Activated gamma-delta T cell treated with anti-CD3 and anti-CD28 coated beads, Interleukin-2, amount 50 U/mL, for 16 hours (primary cell): Measurements from ENCODE around the gene LCNL1.

Source experiments
- DNase-seq: peaks from one replicate; pipeline ENCODE4 v3.0.0-alpha.2; 2020; ENCODE audit warnings: low read depth

Gene LCNL1

GRCh38 chr9:136947028-136947891, 35.5 kb upstream of the LCNL1 start:
- no peak for DNase-seq

- no peak for DNase-seq
Measured at GRCh38 chr9:136947955-136948510, 34.8 kb upstream of the LCNL1 start.

GRCh38 chr9:136949239-136949816, 33.5 kb upstream of the LCNL1 start:
- no peak for DNase-seq

- peak; percentile 97 for DNase-seq
Measured at GRCh38 chr9:136949817-136950655, 32.8 kb upstream of the LCNL1 start.

GRCh38 chr9:136950656-136951276, 32.0 kb upstream of the LCNL1 start:
- no peak for DNase-seq

GRCh38 chr9:136951541-136952320, 31.1 kb upstream of the LCNL1 start, which contains the start of gene LCN12:
LCN12 (plus strand) TSS chr9:136952273; CDS start chr9:136952328, 55 bp downstream.
- no peak for DNase-seq

- DNase-seq = no peak
Measured at GRCh38 chr9:136952321-136952850, 30.4 kb upstream of the LCNL1 start.

GRCh38 chr9:136952876-136953770, 29.7 kb upstream of the LCNL1 start:
- no peak for DNase-seq

- no peak for DNase-seq
Measured at GRCh38 chr9:136953771-136954269, 29.0 kb upstream of the LCNL1 start.

GRCh38 chr9:136954270-136955083, 28.3 kb upstream of the LCNL1 start:
- no peak for DNase-seq

- no peak for DNase-seq
Measured at GRCh38 chr9:136955202-136955942, 27.4 kb upstream of the LCNL1 start.

GRCh38 chr9:136955943-136956335, 26.9 kb upstream of the LCNL1 start:
- no peak for DNase-seq

- no peak for DNase-seq
Measured at GRCh38 chr9:136956604-136957003, 26.2 kb upstream of the LCNL1 start.

- DNase-seq = no peak
Measured at GRCh38 chr9:136957461-136957860, 25.3 kb upstream of the LCNL1 start.

GRCh38 chr9:136957901-136958300, 24.9 kb upstream of the LCNL1 start:
- DNase-seq = no peak

GRCh38 chr9:136958473-136958872, 24.3 kb upstream of the LCNL1 start:
- no peak for DNase-seq

GRCh38 chr9:136958898-136959850, 23.6 kb upstream of the LCNL1 start:
- no peak for DNase-seq
